SK-N-MC (cell line): ENCODE results near the gene TMEM129.

ENCODE experiments used
- DNase-seq: peaks from one replicate; pipeline ENCODE4 v3.0.0-alpha.2; 2011; ENCODE audit warnings: low read depth, low spot score
- H3K27ac ChIP-seq: fragments of 200-600 bp; sonication (generic); 2 replicates; pipeline ENCODE4 v1.5.1; 2016; ENCODE audit warnings: mixed run types
- H3K36me3 ChIP-seq: fragments of 200-600 bp; sonication (generic); 2 replicates; pipeline ENCODE4 v1.6.1; 2017; ENCODE audit warnings: antibody characterized with exemption, low read length, mixed read lengths; ENCODE audit not compliant: insufficient read depth
- H3K4me3 ChIP-seq: fragments of 200-600 bp; sonication (generic); 2 replicates; pipeline ENCODE4 v1.5.1; 2016
- H3K9ac ChIP-seq: fragments of 200-600 bp; sonication (generic); 2 replicates; pipeline ENCODE4 v1.8.0; 2017; ENCODE audit warnings: mixed run types, mixed read lengths; ENCODE audit not compliant: insufficient read length
- H3K9me3 ChIP-seq: fragments of 200-600 bp; sonication (generic); 2 replicates; pipeline ENCODE4 v1.6.1; 2017; ENCODE audit warnings: low read depth, mild to moderate bottlenecking, antibody characterized with exemption, low read length, moderate library complexity, mixed read lengths
- EZH2 ChIP-seq: fragments of 200-600 bp; sonication (generic); IDR thresholded peaks from one replicate; pipeline ENCODE4 v1.6.1; 2017; ENCODE audit warnings: antibody characterized with exemption
- FOXP2 ChIP-seq: optimal IDR thresholded peaks from 2 replicates; pipeline ENCODE3; 2011; ENCODE audit warnings: mild to moderate bottlenecking, moderate library complexity; ENCODE audit not compliant: insufficient read depth; ENCODE audit errors: extremely low read length, control extremely low read depth
- POLR2AphosphoS5 ChIP-seq: IDR thresholded peaks from 2 replicates; pipeline ENCODE4 v1.6.1; 2012; ENCODE audit warnings: mild to moderate bottlenecking, low read depth, low read length, borderline replicate concordance

The TMEM129 gene

GRCh38 chr4:1721666-1722550 lies 785 bp upstream of the TMEM129 start:
- peak overlapping the region; percentile 78 for H3K4me3 ChIP-seq
- peak overlapping the region; percentile 31; the same call in 1 of the 2 replicates for H3K27ac ChIP-seq
- no peak for DNase-seq
- peak overlapping the region; percentile 77 for H3K9ac ChIP-seq
- H3K9me3 ChIP-seq: no peaks in the 10 kb centered on the region
- peaks cover 40% of the 10 kb centered on the region for H3K36me3 ChIP-seq
- no peak for TF ChIP-seq POLR2AphosphoS5
- TF ChIP-seq FOXP2: no peak
- TF ChIP-seq EZH2: no peak

- no peaks in the 10 kb centered on the region for H3K9me3 ChIP-seq
- TF ChIP-seq FOXP2 (no peak), POLR2AphosphoS5 (no peak), EZH2 (no peak)
- H3K4me3 ChIP-seq: peak overlapping the region; percentile 92
- peak overlapping the region; percentile 89 for H3K9ac ChIP-seq
- H3K36me3 ChIP-seq: peaks cover 24% of the 10 kb centered on the region
- DNase-seq: no peak
- peak overlapping the region; percentile 70 for H3K27ac ChIP-seq
Observed at GRCh38 chr4:1720163-1720983, 750 bp downstream of the TMEM129 start.

- peaks cover 9% of the 10 kb centered on the region for H3K36me3 ChIP-seq
- H3K9me3 ChIP-seq: no peaks in the 10 kb centered on the region
- peak overlapping the region; percentile 62 for H3K27ac ChIP-seq
- no peak for TF ChIP-seq FOXP2
- no peak overlapping the region for H3K9ac ChIP-seq
- no peak for DNase-seq
- H3K4me3 ChIP-seq: no peak overlapping the region
Observed at GRCh38 chr4:1718095-1718850, 2.9 kb downstream of the TMEM129 start.

GRCh38 chr4:1717129-1718094 lies 3.7 kb downstream of the TMEM129 start:
- Histone ChIP-seq H3K9me3 (no peaks in the 10 kb centered on the region), H3K36me3 (peaks cover 3% of the 10 kb centered on the region; the same call in 1 of the 2 replicates), H3K9ac (no peak overlapping the region), H3K27ac (no peak overlapping the region), H3K4me3 (no peak overlapping the region)
- DNase-seq: no peak
- TF ChIP-seq POLR2AphosphoS5 (0 out of 2 replicates have a peak, but pooled peaks have one; percentile 4), FOXP2 (no peak), EZH2 (no peak)

GRCh38 chr4:1716065-1716945 lies 4.8 kb downstream of the TMEM129 start:
- peaks cover 3% of the 10 kb centered on the region; the same call in 1 of the 2 replicates for H3K36me3 ChIP-seq
- TF ChIP-seq FOXP2 (no peak), POLR2AphosphoS5 (no peak), EZH2 (no peak)
- no peaks in the 10 kb centered on the region for H3K9me3 ChIP-seq
- H3K27ac ChIP-seq: peak overlapping the region; percentile 62; the same call in 1 of the 2 replicates
- H3K9ac ChIP-seq: no peak overlapping the region
- no peak for DNase-seq
- no peak overlapping the region for H3K4me3 ChIP-seq

- H3K36me3 ChIP-seq: peaks cover 8% of the 10 kb centered on the region
- no peak for TF ChIP-seq EZH2
- TF ChIP-seq FOXP2: no peak
- TF ChIP-seq POLR2AphosphoS5: no peak
- no peaks in the 10 kb centered on the region for H3K9me3 ChIP-seq
- H3K27ac ChIP-seq: peak overlapping the region; percentile 84
- no peak overlapping the region for H3K9ac ChIP-seq
- H3K4me3 ChIP-seq: peak overlapping the region; percentile 99; the same call in 1 of the 2 replicates
- DNase-seq: no peak
Observed at GRCh38 chr4:1715002-1715758, 5.9 kb downstream of the TMEM129 start.
